ENCODE results near the gene CRADD.

GRCh38 chr12:93733928-93734327 is 56.8 kb downstream of the CRADD start:
- TF ChIP-seq EZH2 (IDR thresholded peaks at IDR 0.05; ENCODE audit: insufficient read depth, poor library complexity, severe bottlenecking), result no peak
- TF ChIP-seq EZH2phosphoT487 (IDR thresholded peaks at IDR 0.05; ENCODE audit: insufficient read depth, low read depth), result no peak

All from GM23248 (cell line).